ENCODE results near the gene MIPOL1. TPM values are rescaled to one million over a fixed set of nuclear protein-coding genes. Genes with fewer than 3 reads are reported as not detected.

Gene MIPOL1
- total and polyA plus RNA-seq, 2 of the 4 experiments (the other 2 are of a cell fraction): 2.7 to 5.9 TPM

GRCh38 chr14:37268788-37269187 is 71.1 kb downstream of the MIPOL1 start:
- Histone ChIP-seq H3K9me3 (ENCODE audit: control insufficient read depth, insufficient read depth, low read length) (no peaks in the 10 kb centered on the region), H2BK120ac (ENCODE audit: low read depth, low read length) (no peak overlapping the region), H3K9me1 (ENCODE audit: insufficient read depth, low read length) (no peaks in the 10 kb centered on the region), H3K18ac (ENCODE audit: low read depth, low read length) (no peak overlapping the region), H2BK15ac (ENCODE audit: low read depth, low read length) (no peak overlapping the region), H4K20me1 (ENCODE audit: insufficient read depth, low read length) (no peaks in the 10 kb centered on the region), H2AK5ac (ENCODE audit: low read depth, low read length) (no peak overlapping the region), H3K4me3 (ENCODE audit: insufficient read depth, low read depth, low read length) (no peak overlapping the region), H3K79me1 (ENCODE audit: low read depth in 1 of 2, low read length in 2 of 2) (no peaks in the 10 kb centered on the region), H2BK20ac (ENCODE audit: low read depth, low read length) (no peak overlapping the region), H3K14ac (replicated peaks; ENCODE audit: low read depth, low read length) (no peak overlapping the region), H4K5ac (ENCODE audit: low read depth, low read length) (no peak overlapping the region), H2AFZ (replicated peaks; ENCODE audit: low read length, poor library complexity) (no peak overlapping the region), H2AK9ac (replicated peaks; ENCODE audit: low read depth, low read length, poor library complexity) (no peak overlapping the region), H3K27ac (ENCODE audit: insufficient read depth, low read length) (no peak overlapping the region), H3K4me2 (ENCODE audit: low read depth, low read length) (no peak overlapping the region), H3K4ac (ENCODE audit: low read depth, low read length) (no peak overlapping the region), H2BK5ac (ENCODE audit: low read depth, low read length, poor library complexity, severe bottlenecking) (no peak overlapping the region), H3K36me3 (ENCODE audit: control insufficient read depth, insufficient read depth, low read length) (no peaks in the 10 kb centered on the region), H3K56ac (ENCODE audit: extremely low read depth, insufficient read depth, low read length) (no peak overlapping the region), H4K8ac (ENCODE audit: low read depth in 2 of 2, low read length in 2 of 2) (no peak overlapping the region), H3K27me3 (ENCODE audit: control insufficient read depth, insufficient read depth, low read length) (no peaks in the 10 kb centered on the region), H3K23ac (ENCODE audit: low read depth, low read length) (no peak overlapping the region), H3K9ac (ENCODE audit: low read depth, low read length) (no peak overlapping the region), H4K91ac (ENCODE audit: insufficient read depth, low read depth, low read length) (no peak overlapping the region), H3K4me1 (ENCODE audit: control insufficient read depth, insufficient read depth, low read length) (no peaks in the 10 kb centered on the region)
- ATAC-seq (ENCODE audit: low read depth): no peak
- in situ Hi-C loops (cut with MboI; ENCODE audit: low sequenced_read_pairs): no loop called here
- TF ChIP-seq CEBPB (IDR thresholded peaks at IDR 0.05; ENCODE audit: low read depth, low read length) (no peak), MXI1 (IDR thresholded peaks at IDR 0.05; ENCODE audit: borderline replicate concordance, low read depth, low read length) (no peak), SMC3 (IDR thresholded peaks at IDR 0.05; ENCODE audit: low read depth, low read length) (no peak), CHD1 (IDR thresholded peaks at IDR 0.05; ENCODE audit: low read depth, low read length) (no peak), FOS (IDR thresholded peaks at IDR 0.05; ENCODE audit: low read depth, low read length) (no peak)
- no peak for DNase-seq
- dilution Hi-C loops (cut with HindIII; ENCODE audit: low sequenced_read_pairs, unreplicated experiment): no loop called here
- intact Hi-C loops (cut with micrococcal nuclease): loop anchor here (5.0 kb wide), 1 partner anchor 154 kb away; no protein-coding TSS in a partner anchor
- ChIA-PET POLR2A (ENCODE audit: unreplicated experiment) (no interaction called here), CTCF (no interaction called here)
- no TSS peak for BruUV-seq (replicated peaks)
